ENCODE results near the gene ARPC1A. TPM values are rescaled to one million over a fixed set of nuclear protein-coding genes. Genes with fewer than 3 reads are reported as not detected.
A peak's percentile ranks its signal among the peaks of the same experiment; 100 is the strongest.
"Not testable (repeated sequence)": the region's sequence is repeated elsewhere in the genome, so short reads cannot be mapped to it uniquely, and the experiment has no call there.

Gene ARPC1A
- total and polyA plus RNA-seq, 2 donors from 2014 or later, result 117 to 119 TPM

DNA sequence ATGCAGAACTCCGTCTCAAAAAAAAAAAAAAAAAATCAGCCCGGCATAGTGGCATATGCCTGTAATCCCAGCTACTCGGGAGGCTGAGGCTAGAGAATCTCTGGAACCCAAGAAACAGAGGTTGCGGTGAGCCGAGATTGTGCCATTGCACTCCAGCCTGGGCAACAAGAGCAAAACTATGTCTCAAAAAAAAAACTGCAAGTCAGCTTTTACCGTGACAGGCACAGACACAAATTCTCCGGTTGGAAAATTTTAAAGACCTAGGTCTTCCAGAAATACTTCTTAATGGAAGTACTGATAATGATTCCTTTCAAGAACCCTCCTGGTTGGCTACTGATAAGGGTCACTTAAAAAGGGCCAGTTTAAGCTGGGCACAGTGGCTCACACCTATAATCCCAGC lies 29.4 kb downstream of the ARPC1A start:
- H3K9me3 ChIP-seq (ENCODE audit: control insufficient read depth in 2 of 3, insufficient read depth in 1 of 3, low read length in 3 of 3), result no peaks in the 10 kb centered on the region
- H3K27ac ChIP-seq (ENCODE audit: low read depth in 2 of 2, low read length in 2 of 2), result no peak overlapping the region
- intact Hi-C loops (cut with DNase I), result no loop called here
- no peaks in the 10 kb centered on the region for H3K4me1 ChIP-seq (ENCODE audit: control insufficient read depth in 2 of 3, insufficient read depth in 2 of 3, low read depth in 1 of 3, low read length in 3 of 3)
- no peak overlapping the region for H3K9ac ChIP-seq (ENCODE audit: low read length in 3 of 3)
- TF ChIP-seq, protein P1, sequence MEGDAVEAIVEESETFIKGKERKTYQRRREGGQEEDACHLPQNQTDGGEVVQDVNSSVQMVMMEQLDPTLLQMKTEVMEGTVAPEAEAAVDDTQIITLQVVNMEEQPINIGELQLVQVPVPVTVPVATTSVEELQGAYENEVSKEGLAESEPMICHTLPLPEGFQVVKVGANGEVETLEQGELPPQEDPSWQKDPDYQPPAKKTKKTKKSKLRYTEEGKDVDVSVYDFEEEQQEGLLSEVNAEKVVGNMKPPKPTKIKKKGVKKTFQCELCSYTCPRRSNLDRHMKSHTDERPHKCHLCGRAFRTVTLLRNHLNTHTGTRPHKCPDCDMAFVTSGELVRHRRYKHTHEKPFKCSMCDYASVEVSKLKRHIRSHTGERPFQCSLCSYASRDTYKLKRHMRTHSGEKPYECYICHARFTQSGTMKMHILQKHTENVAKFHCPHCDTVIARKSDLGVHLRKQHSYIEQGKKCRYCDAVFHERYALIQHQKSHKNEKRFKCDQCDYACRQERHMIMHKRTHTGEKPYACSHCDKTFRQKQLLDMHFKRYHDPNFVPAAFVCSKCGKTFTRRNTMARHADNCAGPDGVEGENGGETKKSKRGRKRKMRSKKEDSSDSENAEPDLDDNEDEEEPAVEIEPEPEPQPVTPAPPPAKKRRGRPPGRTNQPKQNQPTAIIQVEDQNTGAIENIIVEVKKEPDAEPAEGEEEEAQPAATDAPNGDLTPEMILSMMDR (IDR thresholded peaks at IDR 0.05; ENCODE audit: borderline replicate concordance, extremely low read depth, insufficient read depth), result no peak
- no peak overlapping the region for H3K4me3 ChIP-seq (ENCODE audit: low read length in 3 of 3)
- DNase-seq (no peak), FAIRE-seq (no peak)
- peaks cover 7 to 42% (median 27%) of the 10 kb centered on the region in 3 donors for H3K36me3 ChIP-seq (ENCODE audit: control insufficient read depth in 2 of 3, insufficient read depth in 3 of 3, low read length in 3 of 3)
- no peaks in the 10 kb centered on the region for H3K27me3 ChIP-seq (ENCODE audit: control insufficient read depth, insufficient read depth, low read length)

DNA sequence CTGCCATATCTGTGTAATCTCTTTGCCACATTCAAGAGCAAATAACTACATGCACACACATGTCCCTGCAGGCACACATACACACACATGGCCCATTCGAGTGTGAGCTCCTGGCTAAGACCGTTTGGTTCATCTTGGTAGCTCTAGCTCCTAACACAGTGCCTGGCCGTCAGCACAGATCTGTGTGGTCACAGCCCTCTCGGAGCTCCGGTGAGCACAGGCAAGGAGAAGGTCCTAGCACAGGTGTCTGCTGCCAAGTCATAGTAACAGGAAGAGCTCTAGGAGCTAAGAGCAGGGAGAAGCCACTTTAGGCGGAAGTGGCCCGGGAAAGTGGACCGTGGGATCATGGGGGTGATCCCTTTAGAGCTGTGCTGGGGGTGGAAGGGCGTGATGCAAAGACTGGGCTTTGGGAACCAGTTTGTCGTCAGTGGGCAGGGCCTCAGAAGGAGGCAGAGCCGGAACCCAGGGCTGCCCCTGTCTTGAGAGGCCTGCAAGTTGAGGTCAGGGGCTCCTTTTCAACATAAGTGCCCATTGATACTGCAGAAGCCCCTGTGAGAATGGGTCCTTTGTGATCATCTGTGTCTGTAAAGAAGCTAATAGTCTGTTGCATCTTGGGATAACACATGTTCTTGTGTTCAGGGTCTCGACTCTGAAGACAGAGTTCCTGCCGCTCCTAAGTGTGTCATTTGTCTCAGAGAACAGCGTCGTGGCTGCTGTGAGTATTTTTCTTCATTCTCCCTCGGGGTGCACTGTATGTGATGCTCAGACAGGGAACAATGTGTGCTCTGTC lies 32.2 kb downstream of the ARPC1A start:
- Histone ChIP-seq H3K4me3 (ENCODE audit: low read length in 3 of 3) (no peak overlapping the region), H3K27ac (ENCODE audit: low read depth in 2 of 2, low read length in 2 of 2) (no peak overlapping the region), H3K36me3 (ENCODE audit: control insufficient read depth in 2 of 3, insufficient read depth in 3 of 3, low read length in 3 of 3) (peaks cover 3 to 34% (median 25%) of the 10 kb centered on the region in 3 donors), H3K27me3 (ENCODE audit: control insufficient read depth, insufficient read depth, low read length) (no peaks in the 10 kb centered on the region), H3K9me3 (ENCODE audit: control insufficient read depth in 2 of 3, insufficient read depth in 1 of 3, low read length in 3 of 3) (no peaks in the 10 kb centered on the region), H3K9ac (ENCODE audit: low read length in 3 of 3) (no peak overlapping the region), H3K4me1 (ENCODE audit: control insufficient read depth in 2 of 3, insufficient read depth in 2 of 3, low read depth in 1 of 3, low read length in 3 of 3) (no peaks in the 10 kb centered on the region)
- FAIRE-seq (no peak), DNase-seq (peak in 1 of 5 donors; percentile 52)
- TF ChIP-seq, protein P1 (IDR thresholded peaks at IDR 0.05; ENCODE audit: borderline replicate concordance, extremely low read depth, insufficient read depth), result no peak
- intact Hi-C loops (cut with DNase I), result no loop called here

DNA sequence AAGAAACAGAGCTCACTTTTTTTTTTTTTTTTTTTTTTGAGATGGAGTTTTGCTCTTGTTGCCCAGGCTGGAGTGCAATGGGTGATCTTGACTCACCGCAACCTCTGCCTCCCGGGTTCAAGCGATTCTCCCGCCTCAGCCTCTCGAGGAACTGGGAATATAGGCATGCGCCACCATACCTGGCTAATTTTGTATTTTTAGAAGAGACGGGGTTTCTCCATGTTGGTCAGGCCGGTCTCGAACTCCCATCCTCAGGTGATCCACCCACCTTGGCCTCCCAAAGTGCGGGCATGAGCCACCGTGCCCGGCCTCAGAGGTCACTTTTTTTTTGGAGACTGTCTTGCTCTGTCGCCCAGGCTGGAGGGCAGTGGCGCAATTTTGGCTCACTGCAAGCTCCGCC lies 32.8 kb downstream of the ARPC1A start:
- H3K9me3 ChIP-seq (ENCODE audit: control insufficient read depth in 2 of 3, insufficient read depth in 1 of 3, low read length in 3 of 3); FAIRE-seq; DNase-seq; H3K27me3 ChIP-seq (ENCODE audit: control insufficient read depth, insufficient read depth, low read length); H3K9ac ChIP-seq (ENCODE audit: low read length in 3 of 3); intact Hi-C loops (cut with DNase I); H3K4me3 ChIP-seq (ENCODE audit: low read length in 3 of 3); H3K27ac ChIP-seq (ENCODE audit: low read depth in 2 of 2, low read length in 2 of 2); H3K4me1 ChIP-seq (ENCODE audit: control insufficient read depth in 2 of 3, insufficient read depth in 2 of 3, low read depth in 1 of 3, low read length in 3 of 3): not testable (repeated sequence)
- H3K36me3 ChIP-seq (ENCODE audit: control insufficient read depth in 2 of 3, insufficient read depth in 3 of 3, low read length in 3 of 3), result peaks cover 3 to 35% (median 28%) of the 10 kb centered on the region in 3 donors

DNA sequence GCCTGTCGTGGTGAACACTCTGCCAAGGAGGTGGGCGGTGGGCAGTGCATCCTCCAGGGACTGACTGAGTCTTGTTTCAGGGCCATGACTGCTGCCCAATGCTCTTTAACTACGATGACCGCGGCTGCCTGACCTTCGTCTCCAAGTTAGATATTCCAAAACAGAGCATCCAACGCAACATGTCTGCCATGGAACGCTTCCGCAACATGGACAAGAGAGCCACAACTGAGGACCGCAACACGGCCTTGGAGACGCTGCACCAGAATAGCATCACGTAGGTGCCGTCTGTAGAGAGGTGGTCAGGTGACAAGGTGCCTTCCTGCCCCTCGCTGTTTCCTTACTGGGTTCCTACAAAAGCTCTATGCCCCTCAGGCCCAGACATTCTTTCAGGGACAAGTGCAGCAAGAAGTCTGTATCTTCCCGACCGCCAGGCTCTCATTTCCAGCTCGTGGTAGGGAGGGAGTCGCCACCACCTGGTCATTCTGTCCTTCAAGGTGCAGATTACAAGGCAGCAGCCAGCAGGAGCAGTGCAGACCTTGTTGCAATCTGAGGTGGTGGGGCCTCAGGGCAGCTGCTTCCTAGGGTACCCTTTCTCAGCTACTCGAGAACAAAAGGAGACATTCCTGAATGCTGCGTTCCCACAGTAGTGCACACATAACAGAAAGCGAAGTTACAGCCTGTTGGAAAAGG lies 33.9 kb downstream of the ARPC1A start:
- DNase-seq (peak in 1 of 5 donors; percentile 46), FAIRE-seq (no peak)
- intact Hi-C loops (cut with DNase I), result no loop called here
- H3K27ac ChIP-seq (ENCODE audit: low read depth in 2 of 2, low read length in 2 of 2), result no peak overlapping the region
- H3K27me3 ChIP-seq (ENCODE audit: control insufficient read depth, insufficient read depth, low read length), result no peaks in the 10 kb centered on the region
- no peak overlapping the region for H3K9ac ChIP-seq (ENCODE audit: low read length in 3 of 3)
- H3K36me3 ChIP-seq (ENCODE audit: control insufficient read depth in 2 of 3, insufficient read depth in 3 of 3, low read length in 3 of 3), result peaks cover 3 to 30% (median 25%) of the 10 kb centered on the region in 3 donors
- TF ChIP-seq, protein P1 (IDR thresholded peaks at IDR 0.05; ENCODE audit: borderline replicate concordance, extremely low read depth, insufficient read depth), result no peak
- no peaks in the 10 kb centered on the region for H3K4me1 ChIP-seq (ENCODE audit: control insufficient read depth in 2 of 3, insufficient read depth in 2 of 3, low read depth in 1 of 3, low read length in 3 of 3)
- no peak overlapping the region for H3K4me3 ChIP-seq (ENCODE audit: low read length in 3 of 3)
- no peaks in the 10 kb centered on the region for H3K9me3 ChIP-seq (ENCODE audit: control insufficient read depth in 2 of 3, insufficient read depth in 1 of 3, low read length in 3 of 3)

Data from kidney (tissue), 14 donors.